DMS53 (cell line): ENCODE measurements around the gene CTCF.

ENCODE experiments used
- DNase-seq: peaks from one replicate; lab custom pipeline; 2025; lab: John Stamatoyannopoulos, UW

CTCF gene

DNA sequence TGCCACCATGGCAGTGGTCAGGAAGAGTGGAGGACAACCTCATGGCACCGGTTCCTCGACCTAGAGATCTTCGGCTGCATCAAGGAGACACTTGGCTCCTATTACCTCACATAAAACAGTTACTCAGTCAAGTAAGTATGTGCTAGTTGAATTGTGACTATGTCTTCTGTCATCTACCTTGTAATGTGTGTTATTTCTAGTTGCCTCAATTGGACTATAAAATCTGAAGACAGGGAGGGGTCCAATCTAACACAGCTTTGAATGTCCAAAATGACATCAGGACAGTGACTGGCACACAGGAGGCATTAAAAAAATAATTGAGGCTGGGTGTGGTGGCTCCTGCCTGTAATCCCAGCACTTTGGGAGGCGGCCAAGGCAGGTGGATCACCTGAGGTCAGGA is 121.4 kb downstream of the CTCF start:
- no peak for DNase-seq

DNA sequence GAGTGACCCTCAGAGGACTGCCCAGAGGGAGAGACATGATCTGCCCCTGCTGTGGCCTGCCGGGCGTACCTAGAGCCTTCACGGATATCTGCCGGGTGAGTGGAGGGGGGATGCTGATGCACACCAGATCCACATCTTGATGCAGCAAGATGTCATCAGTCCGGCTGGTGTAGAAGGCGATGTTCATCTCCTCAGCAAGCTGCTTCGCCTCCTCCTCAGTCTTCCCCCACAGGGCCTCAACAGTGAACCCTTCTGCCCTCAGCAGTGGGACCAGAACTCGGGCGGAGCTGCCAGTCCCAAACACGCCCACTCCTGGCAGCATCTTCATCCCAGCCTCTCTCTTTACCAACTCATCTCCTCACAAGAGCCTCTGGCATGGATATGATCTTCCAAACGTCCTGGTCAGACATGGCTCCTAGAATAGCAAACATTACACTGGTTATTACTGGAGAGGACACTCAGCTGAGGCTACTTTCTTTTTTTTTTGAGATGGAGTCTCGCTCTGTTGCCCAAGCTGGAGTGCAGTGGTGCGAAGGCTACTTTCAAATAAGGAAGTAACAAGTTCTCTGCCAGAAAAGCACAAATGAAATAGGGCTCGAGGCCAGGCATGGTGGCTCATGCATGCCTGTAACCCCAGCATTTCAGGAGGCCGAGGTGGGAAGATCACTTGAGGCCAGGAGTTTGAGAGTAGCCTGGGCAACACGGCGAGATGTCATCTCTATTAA is 123.2 kb downstream of the CTCF start:
- no peak for DNase-seq
